C4-2B (cell line): ENCODE data around the gene CDA.

ENCODE experiments used
- CTCF ChIP-seq: fragments of 450-650 bp; conservative IDR thresholded peaks from 2 replicates; pipeline ENCODE4 v1.5.1; 2017; ENCODE audit warnings: mild to moderate bottlenecking
- ZFX ChIP-seq: fragments of 450-650 bp; IDR thresholded peaks from 2 replicates; pipeline ENCODE4 v1.6.1; 2017

- TF ChIP-seq CTCF (no peak), ZFX (no peak)
Measured at GRCh38 chr1:20652300-20652699, 63.4 kb downstream of the CDA start.
